Endothelial cell of umbilical vein (primary cell): ENCODE measurements around the gene RTN1. TPM values are rescaled to one million over a fixed set of nuclear protein-coding genes. Genes with fewer than 3 reads are reported as not detected.

Source experiments
- BruUV-seq: library from RNA; stranded (reverse); fragments of 400-500 nt; replicated peaks from 2 replicates; lab custom pipeline; 2021; lab: Mats Ljungman, UMichigan
- CTCF ChIA-PET: fragments of 300-600, 350-600 bp; sonication (Branson Sonifier 250); formaldehyde crosslinking; loops from one replicate; lab custom pipeline; 2021; ENCODE audit warnings: antibody characterized with exemption, inconsistent platforms; lab: Charles Lee
- POLR2A ChIA-PET: fragments of 300-600, 350-600 bp; sonication (Branson Sonifier 250); formaldehyde crosslinking; loops from one replicate; lab custom pipeline; 2021; ENCODE audit warnings: antibody characterized with exemption, inconsistent platforms; lab: Charles Lee
- DNase-seq: peaks from one replicate; pipeline ENCODE4 v3.0.0-alpha.2; 2011; ENCODE audit warnings: low read depth, low spot score
- FAIRE-seq: peaks from 2 replicates; lab custom pipeline; 2011; peaks lifted over from hg19 to GRCh38; lab: Jason Lieb, UNC
- H2AFZ ChIP-seq: 2 replicates; pipeline ENCODE4 v1.6.0; 2012; ENCODE audit warnings: low read depth, low read length, control low read depth, inconsistent platforms
- H3K27ac ChIP-seq: 2 replicates; pipeline ENCODE4 v1.5.1; 2011; ENCODE audit warnings: low read depth, mild to moderate bottlenecking, control low read depth, low read length, moderate library complexity; ENCODE audit not compliant: insufficient read depth
- H3K27me3 ChIP-seq, 2 experiments: 2 replicates each; pipeline versions ENCODE4 v1.6.0 to v1.6.1; 2011; ENCODE audit warnings: low read length in 2 of 2, mixed read lengths in 1 of 2; ENCODE audit not compliant: control insufficient read depth in 2 of 2, insufficient read depth in 2 of 2
- H3K36me3 ChIP-seq, 2 experiments: 2 replicates in 1 of 2; 3 replicates in 1 of 2; pipeline ENCODE4 v1.5.1; 2011; ENCODE audit warnings: low read length in 2 of 2, mild to moderate bottlenecking in 1 of 2, moderate library complexity in 1 of 2; ENCODE audit not compliant: control insufficient read depth in 2 of 2, insufficient read depth in 2 of 2; ENCODE audit errors: extremely low read depth in 1 of 2
- H3K4me1 ChIP-seq: 3 replicates; pipeline ENCODE4 v1.5.1; 2011; ENCODE audit warnings: mild to moderate bottlenecking, low read length; ENCODE audit not compliant: control insufficient read depth, insufficient read depth; ENCODE audit errors: extremely low read depth
- H3K4me2 ChIP-seq: 2 replicates; pipeline ENCODE4 v1.6.1; 2011; ENCODE audit warnings: low read length, control low read depth, mixed read lengths; ENCODE audit not compliant: insufficient read depth
- H3K4me3 ChIP-seq, 3 experiments: fragments of 200-600 bp in 1 of 3; sonication (generic), shearing (Covaris generic) in 1 of 3; replicated peaks in 1 of 3; 2 replicates each; pipeline ENCODE4 v1.5.1; 2011 to 2016; ENCODE audit warnings: control low read depth in 3 of 3, low read length in 3 of 3, mild to moderate bottlenecking in 2 of 3, inconsistent platforms in 1 of 3, low read depth in 1 of 3, moderate library complexity in 1 of 3; ENCODE audit not compliant: insufficient read depth in 1 of 3
- H3K79me2 ChIP-seq: 2 replicates; pipeline ENCODE4 v1.6.0; 2012; ENCODE audit warnings: low read length, inconsistent platforms; ENCODE audit not compliant: control insufficient read depth, insufficient read depth
- H3K9ac ChIP-seq: replicated peaks from 2 replicates; pipeline ENCODE3; 2011; ENCODE audit warnings: low read length, control low read depth; ENCODE audit not compliant: insufficient read depth; ENCODE audit errors: extremely low read depth
- H3K9me1 ChIP-seq: replicated peaks from 3 replicates; pipeline ENCODE4 v1.6.0; 2011; ENCODE audit warnings: mild to moderate bottlenecking, low read length; ENCODE audit not compliant: control insufficient read depth, insufficient read depth; ENCODE audit errors: extremely low read depth
- H3K9me3 ChIP-seq: replicated peaks from 2 replicates; pipeline ENCODE4 v1.5.1; 2012; ENCODE audit warnings: low read length, inconsistent platforms; ENCODE audit not compliant: control insufficient read depth, insufficient read depth
- H4K20me1 ChIP-seq: replicated peaks from 2 replicates; pipeline ENCODE3; 2011; ENCODE audit warnings: mild to moderate bottlenecking, low read length; ENCODE audit not compliant: control insufficient read depth, insufficient read depth; ENCODE audit errors: extremely low read depth
- EZH2 ChIP-seq: IDR thresholded peaks from 2 replicates; pipeline ENCODE4 v1.6.1; 2012; ENCODE audit warnings: borderline replicate concordance, low read depth, mild to moderate bottlenecking, moderate library complexity, low read length, inconsistent platforms; ENCODE audit not compliant: severe bottlenecking
- FOS ChIP-seq: IDR thresholded peaks from 2 replicates; pipeline ENCODE4 v1.6.1; 2011; ENCODE audit warnings: mild to moderate bottlenecking, low read length, moderate library complexity, borderline replicate concordance; ENCODE audit not compliant: insufficient read depth
- GATA2 ChIP-seq: IDR thresholded peaks from 2 replicates; pipeline ENCODE4 v1.7.0; 2011; ENCODE audit warnings: low read depth, mild to moderate bottlenecking, moderate library complexity, mixed read lengths, low read length; ENCODE audit not compliant: insufficient read length, insufficient read depth
- JUN ChIP-seq: IDR thresholded peaks from 2 replicates; pipeline ENCODE4 v1.6.1; 2011; ENCODE audit warnings: borderline replicate concordance, low read depth; ENCODE audit not compliant: insufficient read length, insufficient read depth
- MYC ChIP-seq: IDR thresholded peaks from one replicate; pipeline ENCODE4 v1.6.1; 2011; ENCODE audit warnings: mild to moderate bottlenecking, low read depth, low read length
- POLR2A ChIP-seq: IDR thresholded peaks from 2 replicates; pipeline ENCODE4 v1.6.1; 2012; ENCODE audit warnings: low read depth, mild to moderate bottlenecking, control low read depth, low read length
- POLR2AphosphoS5 ChIP-seq: IDR thresholded peaks from 2 replicates; pipeline ENCODE4 v1.6.1; 2012; ENCODE audit warnings: low read depth, mild to moderate bottlenecking, control low read depth, low read length, moderate library complexity; ENCODE audit not compliant: insufficient read depth
- dilution Hi-C: fragments of 300-500 bp; cut with MboI; formaldehyde crosslinking; loops from one replicate; pipeline ENCODE4 v1.15.0; 2019; ENCODE audit warnings: low sequenced_read_pairs; ENCODE audit not compliant: extremely low pct_ligation_motif_present
- intact Hi-C: fragments of 100-400 bp; cut with micrococcal nuclease; formaldehyde crosslinking; loops from one replicate; pipeline ENCODE4 v1.10.0; 2022
- polyA plus RNA-seq, 4 experiments: library from polyadenylated mRNA; depleted of rRNA in 3 of 4; stranded (reverse) in 3 of 4; unstranded in 1 of 4; fragments of >200 nt; gene quantifications; 2 replicates each; pipeline versions ENCODE4 v1.2.1 to v1.2.3, GENCODE V29; 2011 to 2012; ENCODE audit warnings: missing spikeins in 1 of 4
- total RNA-seq: library from RNA; stranded (reverse); gene quantifications from 2 replicates; pipeline ENCODE4 v1.2.3, GENCODE V29; 2021
- TF ChIP-seq, protein P1 (sequence below), 2 donors: IDR thresholded peaks; 1 replicate in 1 of 2; 2 replicates in 1 of 2; pipeline ENCODE4 v1.5.1; 2011; ENCODE audit warnings: low read length in 2 of 2, mild to moderate bottlenecking in 2 of 2, moderate library complexity in 2 of 2, control low read depth in 1 of 2, inconsistent platforms in 1 of 2, low read depth in 1 of 2; ENCODE audit not compliant: insufficient read depth in 1 of 2; ENCODE audit errors: extremely low read depth in 1 of 2
- TF ChIP-seq, protein P2 (sequence below): IDR thresholded peaks from 2 replicates; pipeline ENCODE4 v1.6.1; 2011; ENCODE audit not compliant: insufficient read depth, insufficient read length

The RTN1 gene
- total and polyA plus RNA-seq, 2 donors (not counting 3 experiments of a cell fraction or from before 2014, with no cell fraction given): 0.10 to 0.29 TPM

DNA sequence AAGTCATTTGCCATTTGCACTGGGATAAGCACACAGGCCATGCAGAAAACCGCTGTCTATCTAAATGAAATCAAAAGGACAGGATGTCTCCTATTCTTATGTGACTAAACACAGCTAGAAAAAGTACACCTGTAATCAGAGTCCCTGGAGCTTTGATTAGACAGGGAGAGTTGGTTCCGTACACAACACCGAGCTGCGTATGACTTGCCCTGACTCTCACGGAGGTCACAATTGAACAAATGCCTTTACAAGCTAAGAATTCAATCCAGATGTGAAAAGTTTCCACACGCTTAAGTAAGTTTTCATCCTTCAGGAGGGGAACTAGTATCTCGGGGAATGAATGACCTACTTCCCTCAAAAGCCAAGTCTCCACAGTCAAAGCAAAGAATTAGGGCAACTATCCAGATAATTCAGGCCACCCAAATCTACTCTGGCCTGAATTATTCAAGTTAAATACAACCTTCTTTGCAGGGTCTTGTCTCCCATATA is 67.5 kb downstream of the RTN1 start:
- Histone ChIP-seq H3K79me2 (no peaks in the 10 kb centered on the region), H3K36me3 (no peaks in the 10 kb centered on the region), H3K27ac (no peak overlapping the region), H3K9me3 (no peaks in the 10 kb centered on the region), H4K20me1 (no peaks in the 10 kb centered on the region), H3K4me2 (no peak overlapping the region), H3K9ac (no peak overlapping the region), H3K4me3 (no peak overlapping the region), H3K27me3 (peaks cover 3 to 16% of the 10 kb centered on the region in 2 experiments), H3K4me1 (no peaks in the 10 kb centered on the region), H2AFZ (no peak overlapping the region), H3K9me1 (no peaks in the 10 kb centered on the region)
- BruUV-seq: no TSS peak
- TF ChIP-seq FOS: no peak
- TF ChIP-seq EZH2: no peak
- TF ChIP-seq, protein P1, sequence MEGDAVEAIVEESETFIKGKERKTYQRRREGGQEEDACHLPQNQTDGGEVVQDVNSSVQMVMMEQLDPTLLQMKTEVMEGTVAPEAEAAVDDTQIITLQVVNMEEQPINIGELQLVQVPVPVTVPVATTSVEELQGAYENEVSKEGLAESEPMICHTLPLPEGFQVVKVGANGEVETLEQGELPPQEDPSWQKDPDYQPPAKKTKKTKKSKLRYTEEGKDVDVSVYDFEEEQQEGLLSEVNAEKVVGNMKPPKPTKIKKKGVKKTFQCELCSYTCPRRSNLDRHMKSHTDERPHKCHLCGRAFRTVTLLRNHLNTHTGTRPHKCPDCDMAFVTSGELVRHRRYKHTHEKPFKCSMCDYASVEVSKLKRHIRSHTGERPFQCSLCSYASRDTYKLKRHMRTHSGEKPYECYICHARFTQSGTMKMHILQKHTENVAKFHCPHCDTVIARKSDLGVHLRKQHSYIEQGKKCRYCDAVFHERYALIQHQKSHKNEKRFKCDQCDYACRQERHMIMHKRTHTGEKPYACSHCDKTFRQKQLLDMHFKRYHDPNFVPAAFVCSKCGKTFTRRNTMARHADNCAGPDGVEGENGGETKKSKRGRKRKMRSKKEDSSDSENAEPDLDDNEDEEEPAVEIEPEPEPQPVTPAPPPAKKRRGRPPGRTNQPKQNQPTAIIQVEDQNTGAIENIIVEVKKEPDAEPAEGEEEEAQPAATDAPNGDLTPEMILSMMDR (IDR thresholded peaks at IDR 0.05; ENCODE audit: extremely low read depth in 1 of 2, insufficient read depth in 1 of 2, low read depth in 1 of 2, low read length in 2 of 2): no peak
- no peak for TF ChIP-seq GATA2
- TF ChIP-seq, protein P2, sequence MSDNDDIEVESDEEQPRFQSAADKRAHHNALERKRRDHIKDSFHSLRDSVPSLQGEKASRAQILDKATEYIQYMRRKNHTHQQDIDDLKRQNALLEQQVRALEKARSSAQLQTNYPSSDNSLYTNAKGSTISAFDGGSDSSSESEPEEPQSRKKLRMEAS: no peak
- no peak for TF ChIP-seq POLR2AphosphoS5
- TF ChIP-seq JUN: no peak
- no peak for TF ChIP-seq POLR2A
- TF ChIP-seq MYC: no peak
- DNase-seq (no peak), FAIRE-seq (no peak)
- POLR2A ChIA-PET: no interaction called here
- dilution Hi-C loops: no loop called here
- intact Hi-C loops: no loop called here
- CTCF ChIA-PET: interaction anchor here (0.8 to 1.6 kb wide), 4 partner anchors 12 to 115 kb away, joined by 3 to 5 read pairs (median 4); no protein-coding TSS in a partner anchor
